Glutamatergic neuron (in vitro differentiated cells): Measurements from ENCODE around the gene TM9SF3. TPM values are rescaled to one million over a fixed set of nuclear protein-coding genes. Genes with fewer than 3 reads are reported as not detected.
A peak's percentile ranks its signal among the peaks of the same experiment; 100 is the strongest.

ENCODE experiments used
- DNase-seq: peaks from one replicate; pipeline ENCODE4 v3.0.0; 2022
- H3K27ac Mint-ChIP-seq: one replicate; pipeline ENCODE4 v1.8.0; 2020; ENCODE audit warnings: mild to moderate bottlenecking, mixed read lengths, inconsistent platforms; ENCODE audit not compliant: unreplicated experiment
- H3K27me3 Mint-ChIP-seq: one replicate; pipeline ENCODE4 v1.8.0; 2020; ENCODE audit warnings: mild to moderate bottlenecking, moderate library complexity, mixed read lengths, inconsistent platforms; ENCODE audit not compliant: unreplicated experiment
- H3K36me3 Mint-ChIP-seq: one replicate; pipeline ENCODE4 v1.8.0; 2020; ENCODE audit warnings: mild to moderate bottlenecking, mixed read lengths, inconsistent platforms; ENCODE audit not compliant: unreplicated experiment
- H3K4me1 Mint-ChIP-seq: one replicate; pipeline ENCODE4 v1.8.0; 2020; ENCODE audit warnings: mild to moderate bottlenecking, low read depth, mixed read lengths, inconsistent platforms; ENCODE audit not compliant: unreplicated experiment
- H3K4me3 Mint-ChIP-seq: one replicate; pipeline ENCODE4 v1.8.0; 2020; ENCODE audit warnings: mild to moderate bottlenecking, mixed read lengths, inconsistent platforms; ENCODE audit not compliant: unreplicated experiment
- H3K9me3 Mint-ChIP-seq: one replicate; pipeline ENCODE4 v1.8.0; 2020; ENCODE audit warnings: mild to moderate bottlenecking, moderate library complexity, mixed read lengths, inconsistent platforms; ENCODE audit not compliant: unreplicated experiment
- total RNA-seq: library from RNA; stranded (reverse); fragmentation: NEBNext Ultra II Directional; extraction: Animal tissue kit (Norgen Biotek cat#: 25700); gene quantifications from one replicate; pipeline ENCODE4 v1.2.1, GENCODE V29; 2021; ENCODE audit not compliant: unreplicated experiment
- TF ChIP-seq, protein P1 (sequence below): fragments of 200-600 bp; sonication (generic); IDR thresholded peaks from one replicate; pipeline ENCODE4 v1.5.0; 2021; ENCODE audit not compliant: partially characterized antibody, unreplicated experiment

Gene TM9SF3
- total RNA-seq, 1 donor from 2014 or later = 99.1 TPM

DNA sequence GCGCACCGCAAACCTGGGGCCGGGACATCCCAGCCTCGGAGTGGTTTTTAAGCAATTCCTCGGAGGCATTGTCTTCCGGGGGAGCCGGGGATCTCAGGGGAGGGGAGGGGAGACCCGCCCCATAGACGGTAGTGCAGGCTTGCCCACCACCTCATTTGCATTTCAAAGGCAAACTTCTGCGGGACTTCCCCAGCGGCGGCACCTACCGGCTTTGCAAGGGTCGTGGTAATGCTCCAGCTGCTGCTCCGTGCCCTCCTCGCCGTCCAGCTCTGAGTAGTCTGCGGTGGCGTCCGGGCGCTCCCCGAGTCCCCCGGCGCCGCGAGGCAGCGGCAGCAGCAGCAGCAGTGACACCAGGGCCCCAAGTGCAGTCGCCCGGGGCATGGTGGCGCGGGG lies 73.5 kb downstream of the TM9SF3 start:
- Mint-ChIP-seq H3K4me1 (no peaks in the 10 kb centered on the region), H3K9me3 (peaks cover 3% of the 10 kb centered on the region), H3K27me3 (peaks cover 5% of the 10 kb centered on the region), H3K4me3 (peak overlapping the region; percentile 45), H3K36me3 (no peaks in the 10 kb centered on the region), H3K27ac (no peak overlapping the region)
- TF ChIP-seq, protein P1, sequence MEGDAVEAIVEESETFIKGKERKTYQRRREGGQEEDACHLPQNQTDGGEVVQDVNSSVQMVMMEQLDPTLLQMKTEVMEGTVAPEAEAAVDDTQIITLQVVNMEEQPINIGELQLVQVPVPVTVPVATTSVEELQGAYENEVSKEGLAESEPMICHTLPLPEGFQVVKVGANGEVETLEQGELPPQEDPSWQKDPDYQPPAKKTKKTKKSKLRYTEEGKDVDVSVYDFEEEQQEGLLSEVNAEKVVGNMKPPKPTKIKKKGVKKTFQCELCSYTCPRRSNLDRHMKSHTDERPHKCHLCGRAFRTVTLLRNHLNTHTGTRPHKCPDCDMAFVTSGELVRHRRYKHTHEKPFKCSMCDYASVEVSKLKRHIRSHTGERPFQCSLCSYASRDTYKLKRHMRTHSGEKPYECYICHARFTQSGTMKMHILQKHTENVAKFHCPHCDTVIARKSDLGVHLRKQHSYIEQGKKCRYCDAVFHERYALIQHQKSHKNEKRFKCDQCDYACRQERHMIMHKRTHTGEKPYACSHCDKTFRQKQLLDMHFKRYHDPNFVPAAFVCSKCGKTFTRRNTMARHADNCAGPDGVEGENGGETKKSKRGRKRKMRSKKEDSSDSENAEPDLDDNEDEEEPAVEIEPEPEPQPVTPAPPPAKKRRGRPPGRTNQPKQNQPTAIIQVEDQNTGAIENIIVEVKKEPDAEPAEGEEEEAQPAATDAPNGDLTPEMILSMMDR = no peak
- DNase-seq = no peak

- peaks cover 3% of the 10 kb centered on the region for H3K9me3 Mint-ChIP-seq
- TF ChIP-seq, protein P1 = no peak
- peaks cover 5% of the 10 kb centered on the region for H3K27me3 Mint-ChIP-seq
- no peak overlapping the region for H3K27ac Mint-ChIP-seq
- H3K36me3 Mint-ChIP-seq = no peaks in the 10 kb centered on the region
- H3K4me3 Mint-ChIP-seq = peak overlapping the region; percentile 88
- peak; percentile 29 for DNase-seq
- no peaks in the 10 kb centered on the region for H3K4me1 Mint-ChIP-seq
These were observed 74.1 kb downstream of the TM9SF3 start for GRCh38 chr10:96512524-96513304.

GRCh38 chr10:96511044-96511945 lies 75.5 kb downstream of the TM9SF3 start:
- H3K4me3 Mint-ChIP-seq = peak overlapping the region; percentile 34
- TF ChIP-seq, protein P1 = peak; percentile 53

GRCh38 chr10:96509017-96509641 lies 77.7 kb downstream of the TM9SF3 start:
- DNase-seq = no peak
- Mint-ChIP-seq H3K4me3 (no peak overlapping the region), H3K27ac (no peak overlapping the region), H3K36me3 (no peaks in the 10 kb centered on the region), H3K4me1 (no peaks in the 10 kb centered on the region), H3K9me3 (no peaks in the 10 kb centered on the region), H3K27me3 (peaks cover 5% of the 10 kb centered on the region)
- TF ChIP-seq, protein P1 = no peak

More at GRCh38 chr10:96511044-96511945, 75.5 kb downstream of the TM9SF3 start:
- peaks cover 3% of the 10 kb centered on the region for H3K9me3 Mint-ChIP-seq
- no peak overlapping the region for H3K27ac Mint-ChIP-seq
- H3K36me3 Mint-ChIP-seq = no peaks in the 10 kb centered on the region
- peaks cover 5% of the 10 kb centered on the region for H3K27me3 Mint-ChIP-seq
- no peaks in the 10 kb centered on the region for H3K4me1 Mint-ChIP-seq
- DNase-seq = peak; percentile 59
